SK-N-MC (cell line): Measurements from ENCODE around the gene WDR31.
"Not testable (repeated sequence)": the region's sequence is repeated elsewhere in the genome, so short reads cannot be mapped to it uniquely, and the experiment has no call there.

Experiments
- DNase-seq: peaks from one replicate; pipeline ENCODE4 v3.0.0-alpha.2; 2011; ENCODE audit warnings: low read depth, low spot score
- H3K27ac ChIP-seq: fragments of 200-600 bp; sonication (generic); 2 replicates; pipeline ENCODE4 v1.5.1; 2016; ENCODE audit warnings: mixed run types
- H3K36me3 ChIP-seq: fragments of 200-600 bp; sonication (generic); 2 replicates; pipeline ENCODE4 v1.6.1; 2017; ENCODE audit warnings: antibody characterized with exemption, low read length, mixed read lengths; ENCODE audit not compliant: insufficient read depth
- H3K4me3 ChIP-seq: fragments of 200-600 bp; sonication (generic); 2 replicates; pipeline ENCODE4 v1.5.1; 2016
- H3K9ac ChIP-seq: fragments of 200-600 bp; sonication (generic); 2 replicates; pipeline ENCODE4 v1.8.0; 2017; ENCODE audit warnings: mixed run types, mixed read lengths; ENCODE audit not compliant: insufficient read length
- H3K9me3 ChIP-seq: fragments of 200-600 bp; sonication (generic); 2 replicates; pipeline ENCODE4 v1.6.1; 2017; ENCODE audit warnings: low read depth, mild to moderate bottlenecking, antibody characterized with exemption, low read length, moderate library complexity, mixed read lengths
- EZH2 ChIP-seq: fragments of 200-600 bp; sonication (generic); IDR thresholded peaks from one replicate; pipeline ENCODE4 v1.6.1; 2017; ENCODE audit warnings: antibody characterized with exemption
- FOXP2 ChIP-seq: optimal IDR thresholded peaks from 2 replicates; pipeline ENCODE3; 2011; ENCODE audit warnings: mild to moderate bottlenecking, moderate library complexity; ENCODE audit not compliant: insufficient read depth; ENCODE audit errors: extremely low read length, control extremely low read depth
- POLR2AphosphoS5 ChIP-seq: IDR thresholded peaks from 2 replicates; pipeline ENCODE4 v1.6.1; 2012; ENCODE audit warnings: mild to moderate bottlenecking, low read depth, low read length, borderline replicate concordance

Gene WDR31

GRCh38 chr9:113340011-113340699, at the start of gene WDR31:
Gene WDR31, minus strand, starts transcription at chr9:113340275. Its CDS starts 8,253 bp downstream, at chr9:113332022.
- peak within 1 kb of the TSS; percentile 95 for H3K4me3 ChIP-seq
- no peaks in the 10 kb centered on the region for H3K36me3 ChIP-seq
- TF ChIP-seq EZH2: no peak
- TF ChIP-seq POLR2AphosphoS5: peak; percentile 91
- peak; percentile 74 for TF ChIP-seq FOXP2
- H3K9me3 ChIP-seq: no peaks in the 10 kb centered on the region
- DNase-seq: peak; percentile 28
- H3K9ac ChIP-seq: peak within 1 kb of the TSS; percentile 84
- peak within 1 kb of the TSS; percentile 65; the same call in 1 of the 2 replicates for H3K27ac ChIP-seq

GRCh38 chr9:113389451-113389850, 49.4 kb upstream of the WDR31 start:
- H3K36me3 ChIP-seq: peaks cover 9% of the 10 kb centered on the region; the same call in 1 of the 2 replicates
- H3K9me3 ChIP-seq: no peaks in the 10 kb centered on the region
- H3K27ac ChIP-seq: no peak overlapping the region
- no peak for DNase-seq
- no peak for TF ChIP-seq FOXP2
- no peak for TF ChIP-seq EZH2
- H3K9ac ChIP-seq: no peak overlapping the region
- no peak overlapping the region for H3K4me3 ChIP-seq

- H3K36me3 ChIP-seq: peaks cover 9% of the 10 kb centered on the region; the same call in 1 of the 2 replicates
- H3K9ac ChIP-seq: no peak overlapping the region
- H3K9me3 ChIP-seq: no peaks in the 10 kb centered on the region
- TF ChIP-seq POLR2AphosphoS5: no peak
- TF ChIP-seq FOXP2: no peak
- no peak for TF ChIP-seq EZH2
- no peak overlapping the region for H3K4me3 ChIP-seq
- DNase-seq: no peak
- H3K27ac ChIP-seq: no peak overlapping the region
These were observed 48.8 kb upstream of the WDR31 start for GRCh38 chr9:113388833-113389232.

- Histone ChIP-seq H3K36me3 (peaks cover 9% of the 10 kb centered on the region; the same call in 1 of the 2 replicates), H3K9me3 (no peaks in the 10 kb centered on the region), H3K9ac (no peak overlapping the region), H3K27ac (no peak overlapping the region), H3K4me3 (no peak overlapping the region)
- no peak for TF ChIP-seq EZH2
- no peak for TF ChIP-seq POLR2AphosphoS5
- TF ChIP-seq FOXP2: no peak
- no peak for DNase-seq
These were observed 47.6 kb upstream of the WDR31 start for GRCh38 chr9:113387560-113388230.

GRCh38 chr9:113386571-113387393, 46.7 kb upstream of the WDR31 start:
- no peak for DNase-seq
- Histone ChIP-seq H3K4me3 (no peak overlapping the region), H3K27ac (no peak overlapping the region), H3K9me3 (no peaks in the 10 kb centered on the region), H3K36me3 (peaks cover 4% of the 10 kb centered on the region; the same call in 1 of the 2 replicates), H3K9ac (no peak overlapping the region)
- TF ChIP-seq EZH2: no peak
- TF ChIP-seq POLR2AphosphoS5: no peak
- no peak for TF ChIP-seq FOXP2

- TF ChIP-seq FOXP2 (no peak), POLR2AphosphoS5 (no peak), EZH2 (no peak)
- H3K27ac ChIP-seq: no peak overlapping the region
- no peak overlapping the region for H3K4me3 ChIP-seq
- DNase-seq: no peak
- H3K9me3 ChIP-seq: no peaks in the 10 kb centered on the region
- no peak overlapping the region for H3K9ac ChIP-seq
- no peaks in the 10 kb centered on the region; the same call in 1 of the 2 replicates for H3K36me3 ChIP-seq
These were observed 41.9 kb upstream of the WDR31 start for GRCh38 chr9:113381909-113382411.

- not testable (repeated sequence) for H3K27ac ChIP-seq, H3K4me3 ChIP-seq, DNase-seq, H3K9me3 ChIP-seq, H3K9ac ChIP-seq, H3K36me3 ChIP-seq
These were observed 41.4 kb upstream of the WDR31 start for GRCh38 chr9:113381441-113381840.

GRCh38 chr9:113380869-113381378, 40.8 kb upstream of the WDR31 start:
- H3K9ac ChIP-seq: no peak overlapping the region
- TF ChIP-seq FOXP2: no peak
- H3K4me3 ChIP-seq: no peak overlapping the region
- H3K9me3 ChIP-seq: no peaks in the 10 kb centered on the region
- no peaks in the 10 kb centered on the region for H3K36me3 ChIP-seq
- no peak for DNase-seq
- no peak overlapping the region for H3K27ac ChIP-seq

GRCh38 chr9:113379829-113380210, 39.7 kb upstream of the WDR31 start:
- H3K4me3 ChIP-seq, H3K27ac ChIP-seq, H3K9ac ChIP-seq, DNase-seq, H3K9me3 ChIP-seq, H3K36me3 ChIP-seq: not testable (repeated sequence)

GRCh38 chr9:113379094-113379828, 39.2 kb upstream of the WDR31 start:
- not testable (repeated sequence) for H3K27ac ChIP-seq, H3K9ac ChIP-seq, H3K4me3 ChIP-seq, H3K36me3 ChIP-seq, DNase-seq, H3K9me3 ChIP-seq
